SK-N-SH treated with all-trans-retinoic acid at 6 μM for 48 hours (cell line): Measurements from ENCODE around the gene RGL4.

Experiments used
- ATAC-seq: fragments of 200-7000 bp; cut with Tn5 transposase; 3 replicates; pipeline ENCODE4 v1.9.1; 2020; ENCODE audit warnings: mild to moderate bottlenecking, moderate library complexity
- ARNTL ChIP-seq: fragments of 450-650 bp; formaldehyde crosslinking; IDR thresholded peaks from 2 replicates; pipeline ENCODE4 v1.5.0; 2020; ENCODE audit warnings: low read depth, mild to moderate bottlenecking, moderate library complexity, borderline replicate concordance
- BACH2 ChIP-seq: fragments of 250-450 bp; sonication (Bioruptor Pico); IDR thresholded peaks from 2 replicates; pipeline ENCODE4 v1.9.0; 2021; ENCODE audit warnings: mild to moderate bottlenecking, borderline replicate concordance
- CREB5 ChIP-seq: fragments of 250-450 bp; sonication (Bioruptor Pico); IDR thresholded peaks from 2 replicates; pipeline ENCODE4 v1.5.1; 2020; ENCODE audit warnings: low read depth, mild to moderate bottlenecking, moderate library complexity
- CSDC2 ChIP-seq: fragments of 250-450 bp; sonication (Bioruptor Pico); IDR thresholded peaks from 2 replicates; pipeline ENCODE4 v1.5.0; 2020; ENCODE audit warnings: mild to moderate bottlenecking, moderate library complexity
- CSRNP3 ChIP-seq: fragments of 250-450 bp; sonication (Bioruptor Pico); IDR thresholded peaks from 2 replicates; pipeline ENCODE4 v1.5.1; 2021; ENCODE audit warnings: mild to moderate bottlenecking, moderate library complexity
- GLIS3 ChIP-seq: fragments of 250-450 bp; sonication (Bioruptor Pico); IDR thresholded peaks from 2 replicates; pipeline ENCODE4 v1.5.0; 2020; ENCODE audit warnings: mild to moderate bottlenecking, moderate library complexity
- ISL1 ChIP-seq: fragments of 250-450 bp; sonication (Bioruptor Pico); IDR thresholded peaks from 2 replicates; pipeline ENCODE4 v2.1.2; 2022; ENCODE audit warnings: mild to moderate bottlenecking, moderate library complexity
- OSR1 ChIP-seq: fragments of 250-450 bp; sonication (Bioruptor Pico); IDR thresholded peaks from 2 replicates; pipeline ENCODE4 v1.8.0; 2022; ENCODE audit warnings: moderate library complexity, mild to moderate bottlenecking, inconsistent platforms
- PATZ1 ChIP-seq: fragments of 250-450 bp; sonication (Bioruptor Pico); IDR thresholded peaks from 2 replicates; pipeline ENCODE4 v1.8.0; 2020; ENCODE audit warnings: mild to moderate bottlenecking, moderate library complexity, borderline replicate concordance
- POU6F1 ChIP-seq: fragments of 250-450 bp; sonication (Bioruptor Pico); IDR thresholded peaks from 2 replicates; pipeline ENCODE4 v1.8.0; 2021; ENCODE audit warnings: low read depth, mild to moderate bottlenecking, moderate library complexity, borderline replicate concordance
- PPARA ChIP-seq: fragments of 250-450 bp; sonication (Bioruptor Pico); IDR thresholded peaks from 2 replicates; pipeline ENCODE4 v1.5.0; 2020; ENCODE audit warnings: mild to moderate bottlenecking, borderline replicate concordance
- RARB ChIP-seq: fragments of 250-450 bp; sonication (Bioruptor Pico); IDR thresholded peaks from 2 replicates; pipeline ENCODE4 v1.8.0; 2021; ENCODE audit warnings: mild to moderate bottlenecking, moderate library complexity
- SNAI2 ChIP-seq: fragments of 250-450 bp; sonication (Bioruptor Pico); IDR thresholded peaks from 2 replicates; pipeline ENCODE4 v1.5.0; 2020; ENCODE audit warnings: mild to moderate bottlenecking, moderate library complexity
- TCF4 ChIP-seq: fragments of 250-450 bp; sonication (Bioruptor Pico); IDR thresholded peaks from 2 replicates; pipeline ENCODE4 v1.8.0; 2021; ENCODE audit warnings: mild to moderate bottlenecking, moderate library complexity, borderline replicate concordance
- TOX ChIP-seq: fragments of 250-450 bp; sonication (Bioruptor Pico); IDR thresholded peaks from 2 replicates; pipeline ENCODE4 v1.8.0; 2021; ENCODE audit warnings: mild to moderate bottlenecking, moderate library complexity, borderline replicate concordance
- ZC3H10 ChIP-seq: fragments of 250-450 bp; sonication (Bioruptor Pico); IDR thresholded peaks from 2 replicates; pipeline ENCODE4 v1.5.1; 2021; ENCODE audit warnings: mild to moderate bottlenecking, moderate library complexity
- ZFP3 ChIP-seq: fragments of 250-450 bp; sonication (Bioruptor Pico); IDR thresholded peaks from 2 replicates; pipeline ENCODE4 v1.5.0; 2020; ENCODE audit warnings: mild to moderate bottlenecking, moderate library complexity
- ZFP30 ChIP-seq: fragments of 450-650 bp; formaldehyde crosslinking; IDR thresholded peaks from 2 replicates; pipeline ENCODE4 v1.5.0; 2022; ENCODE audit warnings: mild to moderate bottlenecking, moderate library complexity
- ZNF565 ChIP-seq: fragments of 450-650 bp; formaldehyde crosslinking; conservative IDR thresholded peaks from 2 replicates; pipeline ENCODE4 v1.5.0; 2020; ENCODE audit warnings: low read depth, mild to moderate bottlenecking, moderate library complexity
- ZNF70 ChIP-seq: fragments of 450-650 bp; formaldehyde crosslinking; IDR thresholded peaks from 2 replicates; pipeline ENCODE4 v1.5.0; 2020; ENCODE audit warnings: mild to moderate bottlenecking, moderate library complexity
- ZNF8 ChIP-seq: fragments of 450-650 bp; formaldehyde crosslinking; IDR thresholded peaks from 2 replicates; pipeline ENCODE4 v1.5.0; 2020; ENCODE audit warnings: mild to moderate bottlenecking, moderate library complexity

Gene RGL4

GRCh38 chr22:23652286-23652685 is 38.5 kb upstream of the RGL4 start:
- no peak for ATAC-seq
- TF ChIP-seq OSR1 (CRISPR knock-in tag) (no peak), ARNTL (CRISPR knock-in tag) (no peak), CSRNP3 (CRISPR knock-in tag) (no peak), ZC3H10 (CRISPR knock-in tag) (no peak), CREB5 (CRISPR knock-in tag) (no peak)

- ATAC-seq, result no peak
- no peak for TF ChIP-seq ZNF70 (CRISPR knock-in tag)
- no peak for TF ChIP-seq CREB5 (CRISPR knock-in tag)
- no peak for TF ChIP-seq PPARA (CRISPR knock-in tag)
- no peak for TF ChIP-seq TOX (CRISPR knock-in tag)
- TF ChIP-seq ZFP3, result no peak
- no peak for TF ChIP-seq SNAI2 (CRISPR knock-in tag)
- no peak for TF ChIP-seq CSRNP3 (CRISPR knock-in tag)
- no peak for TF ChIP-seq CSDC2 (CRISPR knock-in tag)
- TF ChIP-seq ZNF565, result no peak
- no peak for TF ChIP-seq ARNTL (CRISPR knock-in tag)
- no peak for TF ChIP-seq GLIS3 (CRISPR knock-in tag)
- no peak for TF ChIP-seq POU6F1 (CRISPR knock-in tag)
- no peak for TF ChIP-seq ISL1
- no peak for TF ChIP-seq OSR1 (CRISPR knock-in tag)
- TF ChIP-seq ZFP30 (CRISPR knock-in tag), result no peak
- no peak for TF ChIP-seq BACH2 (CRISPR knock-in tag)
- TF ChIP-seq TCF4 (CRISPR knock-in tag), result no peak
- TF ChIP-seq RARB, result no peak
- no peak for TF ChIP-seq ZC3H10 (CRISPR knock-in tag)
These were observed 38.1 kb upstream of the RGL4 start for GRCh38 chr22:23652711-23653110.

GRCh38 chr22:23655891-23656475 is 34.8 kb upstream of the RGL4 start:
- TF ChIP-seq SNAI2 (CRISPR knock-in tag) (no peak), CREB5 (CRISPR knock-in tag) (no peak), ZNF70 (CRISPR knock-in tag) (no peak), ZC3H10 (CRISPR knock-in tag) (no peak), BACH2 (CRISPR knock-in tag) (no peak), POU6F1 (CRISPR knock-in tag) (no peak), ZFP30 (CRISPR knock-in tag) (no peak), GLIS3 (CRISPR knock-in tag) (no peak), PATZ1 (no peak), ZNF8 (CRISPR knock-in tag) (no peak), CSDC2 (CRISPR knock-in tag) (no peak), TCF4 (CRISPR knock-in tag) (no peak), PPARA (CRISPR knock-in tag) (no peak)

More at GRCh38 chr22:23655891-23656475, 34.8 kb upstream of the RGL4 start:
- no peak for ATAC-seq
